ENCODE data around the gene GRHL1. TPM values are rescaled to one million over a fixed set of nuclear protein-coding genes. Genes with fewer than 3 reads are reported as not detected.

The GRHL1 gene
- total and polyA plus RNA-seq, 12 donors = 0.57 to 2.6 (median 1.2) TPM; not detected in 1

DNA sequence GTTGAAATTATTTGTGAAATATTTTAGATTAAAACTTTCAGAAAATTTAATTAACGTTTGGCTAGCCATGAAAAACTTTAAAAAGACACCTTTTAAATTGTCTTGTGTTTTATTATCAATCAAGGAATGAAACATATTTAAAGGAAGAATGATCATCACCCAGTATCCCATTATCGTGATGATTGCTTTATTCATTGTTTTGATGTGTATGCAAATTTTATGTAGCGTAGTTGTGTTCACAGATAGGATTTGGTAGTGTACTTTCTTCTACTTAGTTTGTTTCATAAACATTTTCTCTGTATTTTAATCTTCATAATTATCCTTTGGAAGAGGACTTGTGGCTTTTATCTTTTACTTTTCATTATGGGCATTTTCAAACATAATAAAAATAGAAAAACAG lies 7.8 kb downstream of the GRHL1 start:
- Histone ChIP-seq H3K4me3 (no peak overlapping the region), H3K36me3 (replicated peaks in 1 of 2) (no peaks in the 10 kb centered on the region), H3K27me3 (no peaks in the 10 kb centered on the region), H3K4me1 (replicated peaks in 1 of 2) (peaks cover 0 to 6% of the 10 kb centered on the region in 2 donors), H3K9me3 (replicated peaks in 1 of 3) (no peaks in the 10 kb centered on the region), H3K27ac (no peak overlapping the region)
- intact Hi-C loops (cut with DNase I) = no loop called here
- no peak for DNase-seq
- TF ChIP-seq CTCF (IDR thresholded peaks at IDR 0.05) = no peak
- no peak for TF ChIP-seq POLR2A (IDR thresholded peaks at IDR 0.05)
- 87 to 96% (median 93%) methylated on average over 3 of the region's 3 CpGs for WGBS, 4 donors

DNA sequence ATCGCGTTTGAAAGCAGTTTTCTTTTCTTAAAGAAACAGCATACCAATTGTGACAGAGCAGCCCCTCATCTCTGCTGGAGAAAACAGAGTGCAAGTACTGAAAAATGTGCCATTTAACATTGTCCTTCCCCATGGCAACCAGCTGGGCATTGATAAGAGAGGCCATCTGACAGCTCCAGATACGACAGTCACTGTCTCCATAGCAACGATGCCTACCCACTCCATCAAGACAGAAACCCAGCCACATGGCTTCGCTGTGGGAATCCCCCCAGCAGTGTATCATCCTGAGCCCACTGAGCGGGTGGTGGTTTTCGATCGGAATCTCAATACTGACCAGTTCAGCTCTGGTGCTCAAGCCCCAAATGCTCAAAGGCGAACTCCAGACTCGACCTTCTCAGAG lies 9.5 kb downstream of the GRHL1 start:
- H3K4me3 ChIP-seq = no peak overlapping the region

GRCh38 chr2:9964334-9964980 lies 13.0 kb downstream of the GRHL1 start:
- H3K9me3 ChIP-seq (replicated peaks in 1 of 3) = no peaks in the 10 kb centered on the region
- WGBS, 4 donors = 87 to 92% (median 90%) methylated on average over 7 of the region's 7 CpGs
- intact Hi-C loops (cut with DNase I) = no loop called here

More for the DNA sequence above, 9.5 kb downstream of the GRHL1 start:
- Histone ChIP-seq H3K36me3 (replicated peaks in 1 of 2) (no peaks in the 10 kb centered on the region), H3K9me3 (replicated peaks in 1 of 3) (no peaks in the 10 kb centered on the region), H3K27ac (no peak overlapping the region), H3K4me1 (replicated peaks in 1 of 2) (no peaks in the 10 kb centered on the region), H3K27me3 (no peaks in the 10 kb centered on the region)
- TF ChIP-seq POLR2A (IDR thresholded peaks at IDR 0.05) (no peak), CTCF (IDR thresholded peaks at IDR 0.05) (no peak)
- peak in 1 of 7 donors; percentile 65 for DNase-seq
- WGBS, 4 donors = 70 to 76% (median 74%) methylated on average over 9 to 10 of the region's 10 CpGs
- intact Hi-C loops (cut with DNase I) = no loop called here

More at GRCh38 chr2:9964334-9964980, 13.0 kb downstream of the GRHL1 start:
- Histone ChIP-seq H3K4me3 (no peak overlapping the region), H3K27me3 (no peaks in the 10 kb centered on the region), H3K27ac (no peak overlapping the region), H3K36me3 (replicated peaks in 1 of 2) (no peaks in the 10 kb centered on the region), H3K4me1 (replicated peaks in 1 of 2) (no peaks in the 10 kb centered on the region)
- no peak for DNase-seq
- TF ChIP-seq POLR2A (IDR thresholded peaks at IDR 0.05) = no peak
- no peak for TF ChIP-seq CTCF (IDR thresholded peaks at IDR 0.05)
